IPS-NIHi7 (cell line): ENCODE measurements around the gene LRRN1.
A peak's percentile ranks its signal among the peaks of the same experiment; 100 is the strongest.
"Not testable (repeated sequence)": the region's sequence is repeated elsewhere in the genome, so short reads cannot be mapped to it uniquely, and the experiment has no call there.

Source experiments
- DNase-seq: peaks from one replicate; pipeline ENCODE4 v3.0.0; 2012; ENCODE audit warnings: mixed read lengths; ENCODE audit errors: extremely low spot score

The LRRN1 gene

GRCh38 chr3:3806856-3807255 lies 7.6 kb downstream of the LRRN1 start:
- DNase-seq: peak; percentile 22

DNA sequence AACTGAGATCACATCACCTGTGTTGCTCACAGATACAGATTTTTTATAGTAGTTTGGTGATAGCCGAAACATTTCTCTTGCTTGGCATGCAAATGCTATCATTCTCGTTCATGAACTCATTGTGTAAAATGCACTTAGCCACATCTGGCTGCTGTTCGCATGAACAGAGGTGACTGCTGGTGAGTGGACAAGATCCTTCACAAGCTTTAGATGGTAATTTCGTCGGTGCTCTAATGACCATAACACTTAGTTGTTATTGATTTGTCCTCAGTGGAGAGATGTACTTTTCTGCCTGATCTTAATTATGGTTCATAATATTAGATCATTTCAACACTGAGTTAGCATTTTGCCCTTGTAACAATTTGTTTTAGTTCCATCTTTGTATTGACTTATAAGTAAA lies 13.8 kb downstream of the LRRN1 start:
- DNase-seq: no peak

GRCh38 chr3:3815206-3815605 lies 16.0 kb downstream of the LRRN1 start:
- no peak for DNase-seq

DNA sequence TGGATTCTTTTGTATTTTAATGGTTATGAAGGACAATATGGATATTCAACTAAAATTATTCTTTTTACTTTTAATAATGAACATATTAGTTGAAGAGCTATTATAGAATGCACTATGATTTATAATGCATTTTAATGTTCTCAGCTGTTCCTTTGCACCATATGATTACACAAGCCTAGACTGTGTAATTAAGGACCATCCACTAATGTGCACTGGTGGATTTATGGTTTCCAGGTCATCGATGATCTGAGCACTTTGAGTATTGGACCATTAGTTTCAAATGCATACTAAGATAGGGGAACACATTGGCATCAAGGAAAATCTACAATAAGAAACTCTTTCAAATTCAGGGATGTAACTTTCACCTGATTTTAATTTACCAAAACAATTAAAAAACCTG lies 16.8 kb downstream of the LRRN1 start:
- no peak for DNase-seq

DNA sequence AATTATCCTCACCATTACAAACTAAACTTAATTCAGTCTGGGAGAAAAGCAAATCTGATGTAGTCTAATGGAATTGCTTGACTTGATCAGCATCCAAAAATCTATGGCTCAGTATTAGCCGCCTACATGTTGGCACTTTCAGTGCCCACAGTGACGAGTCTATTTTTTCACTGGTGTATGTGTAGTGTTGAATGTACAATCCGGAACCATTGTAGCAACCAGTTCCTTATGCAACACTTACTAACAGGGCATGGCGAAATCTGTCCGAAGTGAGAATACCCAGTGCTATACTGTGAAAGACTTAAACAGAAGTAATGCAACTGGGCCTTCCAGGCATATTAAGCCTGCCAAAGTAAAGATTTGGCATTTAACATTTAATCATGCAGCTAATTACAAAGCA lies 18.6 kb downstream of the LRRN1 start:
- DNase-seq: no peak

GRCh38 chr3:3821777-3822176 lies 22.5 kb downstream of the LRRN1 start:
- DNase-seq: no peak

- no peak for DNase-seq
These were observed 25.8 kb downstream of the LRRN1 start for GRCh38 chr3:3825035-3825434.

- DNase-seq: no peak
These were observed 27.3 kb downstream of the LRRN1 start for GRCh38 chr3:3826521-3826920.

- DNase-seq: no peak
These were observed 27.9 kb downstream of the LRRN1 start for GRCh38 chr3:3827111-3827510.

GRCh38 chr3:3828417-3828816 lies 29.2 kb downstream of the LRRN1 start:
- DNase-seq: not testable (repeated sequence)

DNA sequence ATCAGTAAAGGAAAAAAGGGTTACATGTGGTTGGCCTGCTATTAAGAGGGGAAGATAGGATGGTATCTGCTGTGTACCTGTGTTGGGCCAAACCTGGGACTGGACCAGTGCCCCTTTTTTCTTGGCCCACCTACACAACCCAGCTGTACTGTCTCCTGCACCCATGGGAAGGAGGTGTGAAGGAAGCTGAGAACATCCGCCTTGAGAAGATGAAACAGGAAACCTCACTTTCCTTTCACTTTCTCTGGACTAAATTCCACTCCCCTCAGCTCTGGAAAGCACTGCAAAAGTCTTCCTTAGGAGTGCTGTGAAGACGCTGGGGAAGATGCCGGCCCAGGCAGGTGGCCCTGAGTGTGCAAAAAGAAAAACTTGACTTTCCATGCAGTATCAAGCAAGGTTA lies 37.6 kb downstream of the LRRN1 start:
- DNase-seq: no peak

DNA sequence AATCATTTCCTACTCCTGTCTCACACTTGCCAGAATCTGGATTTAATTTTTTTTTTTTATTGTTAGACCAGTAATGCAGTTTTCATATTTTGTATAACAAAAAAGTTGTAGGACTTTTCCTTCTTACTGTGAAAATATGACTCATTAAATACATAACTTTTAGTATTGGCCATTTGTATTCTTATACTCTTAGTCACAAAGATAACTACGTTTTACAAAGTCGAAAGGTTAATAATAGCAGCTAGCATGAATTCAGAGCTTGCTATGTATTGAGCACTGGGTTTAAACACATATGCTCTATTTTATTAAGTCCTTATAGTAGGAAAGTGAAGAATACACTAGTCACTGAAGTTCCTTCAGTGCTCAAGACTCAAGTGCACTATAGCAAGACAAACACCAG lies 43.1 kb downstream of the LRRN1 start:
- no peak for DNase-seq

DNA sequence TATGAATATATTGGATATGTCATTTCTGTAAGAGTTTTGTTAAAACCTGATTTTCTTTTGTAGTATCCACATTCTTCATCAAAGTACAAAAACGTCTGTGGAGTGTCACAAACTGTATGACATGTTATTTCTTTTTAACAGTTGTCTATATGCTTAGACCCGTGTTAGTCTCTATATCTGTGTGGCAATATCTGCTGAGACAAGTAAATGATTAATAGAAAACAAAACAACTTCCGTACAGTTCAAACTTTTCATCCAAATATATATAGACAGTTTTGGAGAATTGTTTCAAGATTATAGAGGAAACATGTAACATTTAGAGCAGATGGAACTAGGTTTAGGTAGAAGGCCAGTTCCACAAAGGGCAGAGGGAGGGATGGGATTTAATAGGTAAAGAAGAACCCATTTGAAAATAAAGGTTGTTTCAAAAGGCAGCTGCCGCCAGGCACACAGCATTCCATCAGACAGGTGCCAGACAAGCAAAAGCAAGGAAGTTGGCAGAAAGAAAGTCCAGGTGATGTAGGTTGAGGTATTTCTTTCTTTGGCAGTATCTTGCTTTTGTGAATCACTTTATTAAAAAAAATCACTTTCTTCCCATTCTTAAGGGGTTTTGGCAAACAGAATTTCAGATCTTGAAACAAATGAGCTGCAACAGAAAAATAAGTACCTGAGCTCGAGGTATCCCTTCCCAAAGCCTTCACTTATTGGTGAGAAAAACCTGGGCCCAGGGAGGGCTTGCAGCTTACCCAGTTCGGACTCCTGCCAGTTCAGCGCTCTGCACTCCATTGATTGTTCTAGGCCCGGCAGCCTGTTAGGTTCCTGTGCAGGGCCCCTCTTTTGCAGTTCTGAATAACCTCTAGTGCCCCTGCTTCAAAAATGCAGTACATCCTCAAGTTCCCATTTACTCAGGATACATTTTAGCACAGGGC lies 49.0 kb downstream of the LRRN1 start:
- DNase-seq: no peak

- no peak for DNase-seq
These were observed 49.7 kb downstream of the LRRN1 start for GRCh38 chr3:3848923-3849275.

- DNase-seq: no peak
These were observed 52.5 kb downstream of the LRRN1 start for GRCh38 chr3:3851621-3852323.

- no peak for DNase-seq
These were observed 54.3 kb downstream of the LRRN1 start for GRCh38 chr3:3853544-3853943.

- no peak for DNase-seq
These were observed 55.8 kb downstream of the LRRN1 start for GRCh38 chr3:3855056-3855455.

DNA sequence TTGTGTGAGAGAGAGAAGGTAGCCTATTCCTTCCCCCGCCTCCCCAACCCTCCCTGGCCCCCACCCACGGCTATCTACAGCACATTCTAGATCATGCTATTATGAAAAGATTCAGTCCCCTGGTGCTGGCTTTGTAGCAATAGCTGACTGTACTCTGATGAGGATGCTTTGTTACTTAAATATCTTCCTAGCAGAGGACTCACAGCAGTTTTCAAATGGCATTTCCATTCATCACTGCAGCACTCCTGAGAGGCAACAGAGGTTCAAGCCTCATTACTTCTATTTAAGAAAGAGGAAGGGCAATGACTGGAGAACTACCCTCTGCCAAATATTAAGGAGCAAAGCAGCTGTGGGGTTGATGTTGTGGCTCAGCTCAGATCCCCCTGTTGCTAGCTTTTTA lies 61.0 kb downstream of the LRRN1 start:
- no peak for DNase-seq

- no peak for DNase-seq
These were observed 63.3 kb downstream of the LRRN1 start for GRCh38 chr3:3862534-3862933.

DNA sequence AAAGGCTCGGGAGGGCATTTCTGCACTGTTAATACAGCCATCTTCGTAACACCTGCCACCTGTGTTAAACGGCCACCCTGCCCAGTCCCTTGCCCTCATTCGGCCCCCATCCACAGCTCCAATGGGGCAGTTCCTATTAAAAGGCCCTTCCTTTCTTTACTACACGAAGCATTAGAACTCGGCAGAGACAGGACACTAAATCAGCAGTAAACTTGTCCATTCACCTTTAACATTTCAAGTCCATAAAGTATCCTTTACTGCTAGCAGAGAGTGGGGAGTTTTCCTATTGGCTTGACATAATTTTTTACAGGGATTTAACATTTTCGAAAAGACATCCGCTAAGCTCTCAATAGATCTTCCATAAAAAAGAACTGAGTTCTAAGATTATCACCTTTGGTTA lies 76.3 kb downstream of the LRRN1 start:
- no peak for DNase-seq

DNA sequence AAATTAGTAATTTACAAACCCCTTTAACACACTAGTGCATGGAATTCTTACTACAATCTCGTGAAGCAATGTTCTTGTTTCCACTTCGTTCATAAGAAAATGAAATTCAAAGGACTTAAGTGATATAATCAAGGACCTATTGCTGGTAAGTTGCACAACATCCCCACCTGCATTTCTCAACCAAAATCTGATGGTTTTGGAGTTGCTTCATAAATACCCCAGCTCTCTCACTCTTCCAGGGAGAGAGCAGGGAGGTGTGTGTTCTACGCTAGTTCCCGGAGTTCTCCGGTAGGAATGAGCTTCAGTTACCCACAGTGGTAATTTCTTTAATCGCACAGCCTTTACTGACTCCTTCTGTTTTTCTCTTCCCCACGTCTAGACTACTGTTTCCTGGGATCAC lies 81.8 kb downstream of the LRRN1 start:
- no peak for DNase-seq

GRCh38 chr3:3887311-3887710 lies 88.1 kb downstream of the LRRN1 start:
- not testable (repeated sequence) for DNase-seq

GRCh38 chr3:3893590-3893989 lies 94.4 kb downstream of the LRRN1 start:
- no peak for DNase-seq
